A673 (cell line): ENCODE data around the gene DNMT3A. TPM values are rescaled to one million over a fixed set of nuclear protein-coding genes. Genes with fewer than 3 reads are reported as not detected.

Experiments
- BruUV-seq: library from RNA; stranded (reverse); fragments of 400-500 nt; replicated peaks from 2 replicates; lab custom pipeline; 2021; lab: Mats Ljungman, UMichigan
- CTCF ChIA-PET: fragments of 300-600 bp; sonication (Branson Sonifier 250); formaldehyde crosslinking; loops from one replicate; lab custom pipeline; 2022; ENCODE audit warnings: antibody characterized with exemption; lab: Charles Lee
- POLR2A ChIA-PET: fragments of 300-600 bp; sonication (Branson Sonifier 250); formaldehyde crosslinking; loops from one replicate; lab custom pipeline; 2022; ENCODE audit warnings: antibody characterized with exemption; ENCODE audit not compliant: low non-redundant PET; lab: Charles Lee
- DNase-seq: peaks from one replicate; pipeline ENCODE4 v3.0.0-alpha.2; 2015; ENCODE audit warnings: low spot score
- H3K27ac ChIP-seq: fragments of 200-600 bp; sonication (generic); 2 replicates; pipeline ENCODE4 v1.5.1; 2016; ENCODE audit warnings: mixed run types, low read depth, mild to moderate bottlenecking, mixed read lengths, antibody characterized with exemption, low read length; ENCODE audit not compliant: poor library complexity, severe bottlenecking
- H3K27me3 ChIP-seq: fragments of 200-600 bp; sonication (generic); replicated peaks from 2 replicates; pipeline ENCODE4 v1.6.1; 2017; ENCODE audit warnings: mixed run types, low read depth, mild to moderate bottlenecking, mixed read lengths, antibody characterized with exemption, low read length; ENCODE audit not compliant: insufficient read depth, poor library complexity
- H3K36me3 ChIP-seq: fragments of 200-600 bp; sonication (generic); 2 replicates; pipeline ENCODE4 v1.6.1; 2016; ENCODE audit warnings: mixed run types, mild to moderate bottlenecking, mixed read lengths, antibody characterized with exemption, low read length; ENCODE audit not compliant: insufficient read depth, poor library complexity, severe bottlenecking
- H3K4me1 ChIP-seq: fragments of 200-600 bp; sonication (generic); 2 replicates; pipeline ENCODE4 v1.6.1; 2017; ENCODE audit warnings: mixed run types, mild to moderate bottlenecking, mixed read lengths, antibody characterized with exemption, low read length; ENCODE audit not compliant: insufficient read depth, poor library complexity, severe bottlenecking
- H3K4me3 ChIP-seq: fragments of 200-600 bp; sonication (generic); 2 replicates; pipeline ENCODE4 v1.5.1; 2016; ENCODE audit warnings: low read depth, mixed run types, mild to moderate bottlenecking, mixed read lengths, low read length; ENCODE audit not compliant: poor library complexity, severe bottlenecking
- H3K9me3 ChIP-seq: fragments of 200-600 bp; sonication (generic); 2 replicates; pipeline ENCODE4 v1.6.1; 2016; ENCODE audit warnings: mixed run types, low read depth, mild to moderate bottlenecking, mixed read lengths, antibody characterized with exemption, low read length; ENCODE audit not compliant: poor library complexity, severe bottlenecking
- EZH2 ChIP-seq: fragments of 200-600 bp; sonication (generic); IDR thresholded peaks from 2 replicates; pipeline ENCODE4 v1.6.1; 2017; ENCODE audit warnings: borderline replicate concordance, low read depth, mild to moderate bottlenecking, mixed read lengths, antibody characterized with exemption, low read length; ENCODE audit not compliant: poor library complexity, severe bottlenecking
- intact Hi-C: fragments of 100-400 bp; cut with micrococcal nuclease; formaldehyde crosslinking; loops from one replicate; pipeline ENCODE4 v1.10.0; 2022; ENCODE audit not compliant: unreplicated experiment
- total RNA-seq: library from RNA; stranded (reverse); gene quantifications from 2 replicates; pipeline ENCODE4 v1.2.3, GENCODE V29; 2021
- TF ChIP-seq, protein P1 (sequence below): fragments of 300-800, 200-600 bp; sonication (generic); conservative IDR thresholded peaks from 2 replicates; pipeline ENCODE4 v1.5.1; 2017; ENCODE audit warnings: low read depth, mild to moderate bottlenecking, antibody characterized with exemption, low read length, moderate library complexity, mixed read lengths

Gene DNMT3A
- total RNA-seq, 1 experiment from 2014 or later, result 109 TPM

GRCh38 chr2:25361261-25362048 is 19.7 kb upstream of the DNMT3A start:
- peak overlapping the region; percentile 22 for H3K4me3 ChIP-seq
- no peak for DNase-seq
- H3K27me3 ChIP-seq, result no peaks in the 10 kb centered on the region
- POLR2A ChIA-PET, result interaction anchor here (1.0 kb wide), 1 partner anchor 34 kb away, joined by 4 read pairs; no protein-coding TSS in a partner anchor
- H3K27ac ChIP-seq, result no peak overlapping the region
- no peaks in the 10 kb centered on the region for H3K9me3 ChIP-seq
- BruUV-seq, result no TSS peak
- H3K4me1 ChIP-seq, result no peaks in the 10 kb centered on the region
- CTCF ChIA-PET, result interaction anchor here (0.6 to 1.1 kb wide), 16 partner anchors 9 to 789 kb away, joined by 3 to 14 read pairs (median 3); no protein-coding TSS in a partner anchor
- TF ChIP-seq EZH2, result no peak
- TF ChIP-seq, protein P1, sequence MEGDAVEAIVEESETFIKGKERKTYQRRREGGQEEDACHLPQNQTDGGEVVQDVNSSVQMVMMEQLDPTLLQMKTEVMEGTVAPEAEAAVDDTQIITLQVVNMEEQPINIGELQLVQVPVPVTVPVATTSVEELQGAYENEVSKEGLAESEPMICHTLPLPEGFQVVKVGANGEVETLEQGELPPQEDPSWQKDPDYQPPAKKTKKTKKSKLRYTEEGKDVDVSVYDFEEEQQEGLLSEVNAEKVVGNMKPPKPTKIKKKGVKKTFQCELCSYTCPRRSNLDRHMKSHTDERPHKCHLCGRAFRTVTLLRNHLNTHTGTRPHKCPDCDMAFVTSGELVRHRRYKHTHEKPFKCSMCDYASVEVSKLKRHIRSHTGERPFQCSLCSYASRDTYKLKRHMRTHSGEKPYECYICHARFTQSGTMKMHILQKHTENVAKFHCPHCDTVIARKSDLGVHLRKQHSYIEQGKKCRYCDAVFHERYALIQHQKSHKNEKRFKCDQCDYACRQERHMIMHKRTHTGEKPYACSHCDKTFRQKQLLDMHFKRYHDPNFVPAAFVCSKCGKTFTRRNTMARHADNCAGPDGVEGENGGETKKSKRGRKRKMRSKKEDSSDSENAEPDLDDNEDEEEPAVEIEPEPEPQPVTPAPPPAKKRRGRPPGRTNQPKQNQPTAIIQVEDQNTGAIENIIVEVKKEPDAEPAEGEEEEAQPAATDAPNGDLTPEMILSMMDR, result no peak
- no peaks in the 10 kb centered on the region for H3K36me3 ChIP-seq
- intact Hi-C loops, result no loop called here

DNA sequence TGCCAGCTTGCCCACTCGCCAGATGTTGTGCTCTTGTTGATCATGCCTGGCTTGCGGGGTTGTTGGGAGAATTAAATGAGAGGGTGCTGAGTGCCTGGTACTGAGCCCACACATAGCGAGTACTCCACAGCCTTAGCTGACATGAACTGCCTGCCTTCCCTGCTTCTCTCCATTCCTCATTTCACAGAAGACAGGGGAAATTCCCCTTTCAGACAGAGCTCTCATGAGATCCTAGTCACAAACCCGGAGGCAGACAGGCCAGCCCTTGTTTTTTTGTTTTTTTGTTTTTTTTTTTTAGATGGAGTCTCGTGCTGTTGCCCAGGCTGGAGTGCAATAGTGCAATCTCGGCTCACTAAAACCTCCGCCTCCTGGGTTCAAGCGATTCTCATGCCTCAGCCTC is 17.1 kb upstream of the DNMT3A start:
- Histone ChIP-seq H3K4me3 (no peak overlapping the region), H3K4me1 (no peaks in the 10 kb centered on the region), H3K27ac (no peak overlapping the region), H3K27me3 (no peaks in the 10 kb centered on the region), H3K9me3 (no peaks in the 10 kb centered on the region), H3K36me3 (no peaks in the 10 kb centered on the region)
- no peak for DNase-seq
- POLR2A ChIA-PET, result interaction anchor here (0.5 kb wide), 1 partner anchor 40 kb away, joined by 4 read pairs; no protein-coding TSS in a partner anchor
- BruUV-seq, result no TSS peak
- intact Hi-C loops, result no loop called here
- CTCF ChIA-PET, result no interaction called here
- TF ChIP-seq, protein P1, result no peak
- TF ChIP-seq EZH2, result no peak

DNA sequence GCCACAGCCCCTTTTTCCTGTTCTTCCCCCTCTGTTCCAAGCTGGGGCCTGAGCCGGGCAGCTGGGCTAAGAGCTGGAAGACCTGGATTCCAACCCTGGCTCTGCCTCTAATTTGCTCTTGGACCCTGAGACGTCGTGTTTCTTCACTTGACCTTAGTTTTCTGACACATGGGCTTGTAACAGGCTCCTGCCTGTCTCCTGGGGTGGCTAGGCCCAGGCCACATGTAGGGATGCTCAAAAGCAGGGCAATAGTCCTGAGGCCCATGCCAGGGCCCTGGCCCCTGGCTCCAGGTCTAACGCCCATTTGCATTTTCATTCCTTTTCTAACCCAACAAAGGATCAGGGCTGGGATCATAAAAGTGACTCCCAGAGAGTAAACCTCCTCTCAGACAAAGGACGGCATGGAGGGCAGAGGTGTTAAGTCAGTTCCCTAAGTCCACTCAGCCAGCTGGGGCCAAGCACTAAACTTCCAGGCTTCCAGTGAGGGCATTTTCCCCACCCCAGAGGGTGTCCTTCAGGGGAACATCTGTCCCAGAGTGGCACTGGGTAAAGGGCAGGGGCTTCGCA is 16.6 kb upstream of the DNMT3A start:
- ChIA-PET CTCF (no interaction called here), POLR2A (interaction anchor here (0.5 kb wide), 1 partner anchor 40 kb away, joined by 4 read pairs; no protein-coding TSS in a partner anchor)
- intact Hi-C loops, result no loop called here
- TF ChIP-seq, protein P1, result no peak
- no peak for TF ChIP-seq EZH2
- Histone ChIP-seq H3K27ac (no peak overlapping the region), H3K9me3 (no peaks in the 10 kb centered on the region), H3K4me3 (no peak overlapping the region), H3K4me1 (no peaks in the 10 kb centered on the region), H3K27me3 (no peaks in the 10 kb centered on the region), H3K36me3 (no peaks in the 10 kb centered on the region)
- BruUV-seq, result no TSS peak
- DNase-seq, result no peak
